Measurements from ENCODE around the gene PRKCH. TPM values are rescaled to one million over a fixed set of nuclear protein-coding genes. Genes with fewer than 3 reads are reported as not detected.

PRKCH gene
- total and polyA plus RNA-seq, 12 donors = 8.3 to 25.1 (median 17.7) TPM

GRCh38 chr14:61535032-61535431 lies 213.7 kb downstream of the PRKCH start:
- ATAC-seq = no peak
- WGBS, 2 donors = 66 to 78% methylated on average over 1 of the region's 1 CpG
- Histone ChIP-seq H3K36me3 (peaks cover 0 to 45% (median 0%) of the 10 kb centered on the region in 9 donors), H3K4me3 (no peak overlapping the region), H3K4me1 (peaks cover 0 to 80% (median 60%) of the 10 kb centered on the region in 9 donors), H3K9me3 (no peaks in the 10 kb centered on the region), H3K27me3 (no peaks in the 10 kb centered on the region), H3K27ac (peak overlapping the region in 1 of 10 donors; percentile 12)
- TF ChIP-seq CTCF (IDR thresholded peaks at IDR 0.05) = no peak
- intact Hi-C loops (cut with DNase I) = no loop called here
- no peak for DNase-seq

GRCh38 chr14:61535458-61535857 lies 214.1 kb downstream of the PRKCH start:
- Histone ChIP-seq H3K4me1 (peaks cover 0 to 80% (median 60%) of the 10 kb centered on the region in 9 donors), H3K4me3 (no peak overlapping the region), H3K36me3 (peaks cover 0 to 42% (median 0%) of the 10 kb centered on the region in 9 donors), H3K27ac (no peak overlapping the region), H3K9me3 (no peaks in the 10 kb centered on the region), H3K27me3 (no peaks in the 10 kb centered on the region)
- WGBS, 2 donors = 92 to 95% methylated on average over 4 of the region's 4 CpGs
- intact Hi-C loops (cut with DNase I) = no loop called here
- DNase-seq (no peak), ATAC-seq (no peak)
- no peak for TF ChIP-seq CTCF (IDR thresholded peaks at IDR 0.05)

- no peak for TF ChIP-seq CTCF (IDR thresholded peaks at IDR 0.05)
- intact Hi-C loops (cut with DNase I) = no loop called here
- Histone ChIP-seq H3K36me3 (peaks cover 0 to 29% (median 0%) of the 10 kb centered on the region in 9 donors), H3K4me1 (peaks cover 0 to 72% (median 59%) of the 10 kb centered on the region in 9 donors), H3K9me3 (no peaks in the 10 kb centered on the region), H3K27ac (peak overlapping the region in 6 of 10 donors; percentile 11 to 70 (median 53)), H3K4me3 (no peak overlapping the region), H3K27me3 (no peaks in the 10 kb centered on the region)
- no peak for DNase-seq
- no peak for ATAC-seq
- 84 to 88% methylated on average over 12 of the region's 12 CpGs for WGBS, 2 donors
These were observed 215.5 kb downstream of the PRKCH start for GRCh38 chr14:61536661-61537562.

GRCh38 chr14:61537563-61538463 lies 216.4 kb downstream of the PRKCH start:
- Histone ChIP-seq H3K9me3 (no peaks in the 10 kb centered on the region), H3K27ac (peak overlapping the region in 8 of 10 donors; percentile 11 to 70 (median 50)), H3K4me3 (no peak overlapping the region), H3K27me3 (no peaks in the 10 kb centered on the region), H3K4me1 (peaks cover 0 to 72% (median 58%) of the 10 kb centered on the region in 9 donors), H3K36me3 (peaks cover 0 to 23% (median 0%) of the 10 kb centered on the region in 9 donors)
- DNase-seq (no peak), ATAC-seq (peak; percentile 16 to 71 (median 50))
- 40% methylated on average over 8 of the region's 8 CpGs for WGBS, 2 donors
- no peak for TF ChIP-seq CTCF (IDR thresholded peaks at IDR 0.05)
- intact Hi-C loops (cut with DNase I) = no loop called here

All from heart right ventricle (tissue), 16 donors.